Panc1 (cell line): ENCODE data around the gene ZNF366. TPM values are rescaled to one million over a fixed set of nuclear protein-coding genes. Genes with fewer than 3 reads are reported as not detected.

Experiments
- ATAC-seq: fragments of 200-7000 bp; cut with Tn5 transposase; 2 replicates; pipeline ENCODE4 v1.9.1; 2020; ENCODE audit warnings: mild to moderate bottlenecking, moderate library complexity
- BruUV-seq: library from RNA; stranded (reverse); fragments of 400-500 nt; replicated peaks from 2 replicates; lab custom pipeline; 2021; lab: Mats Ljungman, UMichigan
- CTCF ChIA-PET: fragments of 300-600 bp; sonication (Branson Sonifier 250); formaldehyde crosslinking; loops from one replicate; lab custom pipeline; 2022; ENCODE audit warnings: antibody characterized with exemption; lab: Charles Lee
- POLR2A ChIA-PET: fragments of 300-600 bp; sonication (Branson Sonifier 250); formaldehyde crosslinking; loops from one replicate; lab custom pipeline; 2022; ENCODE audit warnings: antibody characterized with exemption; lab: Charles Lee
- DNase-seq: peaks from one replicate; pipeline ENCODE4 v3.0.0-alpha.2; 2010; ENCODE audit warnings: low read depth, low spot score
- H3K27ac ChIP-seq: 2 replicates; pipeline ENCODE4 v1.5.1; 2011; ENCODE audit warnings: mild to moderate bottlenecking, low read length, inconsistent platforms
- H3K27me3 ChIP-seq: fragments of 200-500 bp; sonication (Bioruptor generic); 2 replicates; pipeline ENCODE4 v1.6.0; 2014; ENCODE audit warnings: low read length, inconsistent platforms; ENCODE audit not compliant: control insufficient read depth, insufficient read depth
- H3K36me3 ChIP-seq: fragments of 200-500 bp; sonication (Bioruptor generic); 2 replicates; pipeline ENCODE4 v1.5.1; 2014; ENCODE audit warnings: inconsistent platforms, mild to moderate bottlenecking, low read length, moderate library complexity; ENCODE audit not compliant: control insufficient read depth, insufficient read depth
- H3K4me1 ChIP-seq: 2 replicates; pipeline ENCODE4 v1.5.1; 2011; ENCODE audit warnings: inconsistent platforms, mild to moderate bottlenecking, low read length, moderate library complexity; ENCODE audit not compliant: control insufficient read depth, insufficient read depth
- H3K4me3 ChIP-seq, 2 experiments: 2 replicates each; pipeline ENCODE4 v1.5.1; 2011 to 2012; ENCODE audit warnings: low read depth in 2 of 2, low read length in 2 of 2, mild to moderate bottlenecking in 2 of 2, inconsistent platforms in 1 of 2, moderate library complexity in 1 of 2
- H3K9me3 ChIP-seq: fragments of 200-500 bp; sonication (Bioruptor generic); 2 replicates; pipeline ENCODE4 v1.5.1; 2014; ENCODE audit warnings: low read depth, mild to moderate bottlenecking, inconsistent platforms, low read length, moderate library complexity; ENCODE audit not compliant: control insufficient read depth, insufficient read depth
- CTCF ChIP-seq: fragments of 450-650 bp; IDR thresholded peaks from 2 replicates; pipeline ENCODE4 v1.5.1; 2017; ENCODE audit warnings: mild to moderate bottlenecking
- POLR2AphosphoS5 ChIP-seq: IDR thresholded peaks from 2 replicates; pipeline ENCODE4 v1.6.1; 2012; ENCODE audit warnings: mild to moderate bottlenecking, low read depth, low read length, moderate library complexity
- SIN3A ChIP-seq: IDR thresholded peaks from 2 replicates; pipeline ENCODE4 v1.6.1; 2012; ENCODE audit warnings: low read depth, mild to moderate bottlenecking, low read length, moderate library complexity, borderline replicate concordance; ENCODE audit not compliant: insufficient read depth
- TCF7L2 ChIP-seq: IDR thresholded peaks from 2 replicates; pipeline ENCODE4 v1.6.1; 2011; ENCODE audit warnings: mild to moderate bottlenecking, low read depth, low read length, inconsistent platforms
- in situ Hi-C: cut with HindIII; loops from 2 replicates; pipeline ENCODE4 v1.10.0; 2016; ENCODE audit warnings: low sequenced_read_pairs, low pct_unique_long_range_greater_than_20kb
- intact Hi-C: fragments of 100-400 bp; cut with micrococcal nuclease; formaldehyde crosslinking; loops from one replicate; pipeline ENCODE4 v1.10.0; 2022; ENCODE audit not compliant: unreplicated experiment
- total RNA-seq: library from RNA; stranded (reverse); gene quantifications from one replicate; pipeline ENCODE4 v1.2.1, GENCODE V29; 2021; ENCODE audit not compliant: unreplicated experiment
- TF ChIP-seq, protein P1 (sequence below), 2 experiments: IDR thresholded peaks; 2 replicates each; pipeline ENCODE4 v1.6.1; 2011 to 2012; ENCODE audit warnings: low read depth in 2 of 2, control low read depth in 1 of 2, low read length in 1 of 2, mild to moderate bottlenecking in 1 of 2, moderate library complexity in 1 of 2; ENCODE audit not compliant: insufficient read depth in 1 of 2

Gene ZNF366
- total RNA-seq, 1 experiment from 2014 or later = not detected

GRCh38 chr5:72522607-72523006 is 15.4 kb upstream of the ZNF366 start:
- no TSS peak for BruUV-seq
- no peak overlapping the region for H3K27ac ChIP-seq
- in situ Hi-C loops (no loop called here), intact Hi-C loops (loop anchor here (5.0 to 10.0 kb wide), 2 partner anchors 118 to 155 kb away; no protein-coding TSS in a partner anchor)
- no peak for DNase-seq
- H3K4me1 ChIP-seq = no peaks in the 10 kb centered on the region
- no peaks in the 10 kb centered on the region for H3K36me3 ChIP-seq
- TF ChIP-seq CTCF = no peak
- no peak for TF ChIP-seq SIN3A
- no peak for TF ChIP-seq POLR2AphosphoS5
- TF ChIP-seq, protein P1, sequence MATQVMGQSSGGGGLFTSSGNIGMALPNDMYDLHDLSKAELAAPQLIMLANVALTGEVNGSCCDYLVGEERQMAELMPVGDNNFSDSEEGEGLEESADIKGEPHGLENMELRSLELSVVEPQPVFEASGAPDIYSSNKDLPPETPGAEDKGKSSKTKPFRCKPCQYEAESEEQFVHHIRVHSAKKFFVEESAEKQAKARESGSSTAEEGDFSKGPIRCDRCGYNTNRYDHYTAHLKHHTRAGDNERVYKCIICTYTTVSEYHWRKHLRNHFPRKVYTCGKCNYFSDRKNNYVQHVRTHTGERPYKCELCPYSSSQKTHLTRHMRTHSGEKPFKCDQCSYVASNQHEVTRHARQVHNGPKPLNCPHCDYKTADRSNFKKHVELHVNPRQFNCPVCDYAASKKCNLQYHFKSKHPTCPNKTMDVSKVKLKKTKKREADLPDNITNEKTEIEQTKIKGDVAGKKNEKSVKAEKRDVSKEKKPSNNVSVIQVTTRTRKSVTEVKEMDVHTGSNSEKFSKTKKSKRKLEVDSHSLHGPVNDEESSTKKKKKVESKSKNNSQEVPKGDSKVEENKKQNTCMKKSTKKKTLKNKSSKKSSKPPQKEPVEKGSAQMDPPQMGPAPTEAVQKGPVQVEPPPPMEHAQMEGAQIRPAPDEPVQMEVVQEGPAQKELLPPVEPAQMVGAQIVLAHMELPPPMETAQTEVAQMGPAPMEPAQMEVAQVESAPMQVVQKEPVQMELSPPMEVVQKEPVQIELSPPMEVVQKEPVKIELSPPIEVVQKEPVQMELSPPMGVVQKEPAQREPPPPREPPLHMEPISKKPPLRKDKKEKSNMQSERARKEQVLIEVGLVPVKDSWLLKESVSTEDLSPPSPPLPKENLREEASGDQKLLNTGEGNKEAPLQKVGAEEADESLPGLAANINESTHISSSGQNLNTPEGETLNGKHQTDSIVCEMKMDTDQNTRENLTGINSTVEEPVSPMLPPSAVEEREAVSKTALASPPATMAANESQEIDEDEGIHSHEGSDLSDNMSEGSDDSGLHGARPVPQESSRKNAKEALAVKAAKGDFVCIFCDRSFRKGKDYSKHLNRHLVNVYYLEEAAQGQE (IDR thresholded peaks at IDR 0.05; ENCODE audit: insufficient read depth in 1 of 2, low read depth in 2 of 2, low read length in 1 of 2) = no peak
- no peak for TF ChIP-seq TCF7L2
- POLR2A ChIA-PET = no interaction called here
- H3K27me3 ChIP-seq = no peaks in the 10 kb centered on the region
- H3K4me3 ChIP-seq = no peak overlapping the region
- peaks cover 9% of the 10 kb centered on the region; the same call in 1 of the 2 replicates for H3K9me3 ChIP-seq
- ATAC-seq = no peak
- CTCF ChIA-PET = interaction anchor here (0.6 kb wide), 1 partner anchor 153 kb away, joined by 5 read pairs; no protein-coding TSS in a partner anchor

GRCh38 chr5:72519111-72519510 is 11.9 kb upstream of the ZNF366 start:
- no TSS peak for BruUV-seq
- intact Hi-C loops (no loop called here), in situ Hi-C loops (no loop called here)
- no peak overlapping the region for H3K4me3 ChIP-seq
- DNase-seq (no peak), ATAC-seq (no peak)
- H3K36me3 ChIP-seq = no peaks in the 10 kb centered on the region
- H3K4me1 ChIP-seq = no peaks in the 10 kb centered on the region
- ChIA-PET CTCF (interaction anchor here (0.6 kb wide), 1 partner anchor 27 kb away, joined by 3 read pairs; no protein-coding TSS in a partner anchor), POLR2A (no interaction called here)
- no peaks in the 10 kb centered on the region for H3K27me3 ChIP-seq
- no peak overlapping the region for H3K27ac ChIP-seq
- peaks cover 9% of the 10 kb centered on the region; the same call in 1 of the 2 replicates for H3K9me3 ChIP-seq
- no peak for TF ChIP-seq CTCF
- TF ChIP-seq, protein P1 (IDR thresholded peaks at IDR 0.05; ENCODE audit: insufficient read depth in 1 of 2, low read depth in 2 of 2, low read length in 1 of 2) = no peak
- no peak for TF ChIP-seq POLR2AphosphoS5
- TF ChIP-seq TCF7L2 = no peak
- TF ChIP-seq SIN3A = no peak
